Smooth muscle cell (in vitro differentiated cells): ENCODE results near the gene CXCR5. TPM values are rescaled to one million over a fixed set of nuclear protein-coding genes. Genes with fewer than 3 reads are reported as not detected.

Source experiments
- DNase-seq: peaks from one replicate; lab custom pipeline; 2025; ENCODE audit not compliant: unreplicated experiment; lab: John Stamatoyannopoulos, UW
- H2AFZ ChIP-seq: fragments of 200-600 bp; sonication (generic); 2 replicates; pipeline ENCODE4 v1.6.0; 2016; ENCODE audit warnings: antibody characterized with exemption, low read depth, mild to moderate bottlenecking
- H3F3A ChIP-seq: fragments of 200-600 bp; sonication (generic); 2 replicates; pipeline ENCODE4 v1.6.0; 2017; ENCODE audit warnings: antibody characterized with exemption, low read depth
- H3K27ac ChIP-seq: fragments of 200-600 bp; sonication (generic); 2 replicates; pipeline ENCODE4 v1.5.1; 2016; ENCODE audit warnings: low read depth, mild to moderate bottlenecking
- H3K27me3 ChIP-seq: fragments of 200-600 bp; sonication (generic); 2 replicates; pipeline ENCODE4 v1.6.1; 2016; ENCODE audit warnings: low read depth, mild to moderate bottlenecking
- H3K36me3 ChIP-seq: fragments of 200-600 bp; sonication (generic); 2 replicates; pipeline ENCODE4 v1.5.1; 2016; ENCODE audit warnings: low read depth
- H3K4me1 ChIP-seq: fragments of 200-600 bp; sonication (generic); 2 replicates; pipeline ENCODE4 v1.5.1; 2016; ENCODE audit warnings: low read depth
- H3K4me2 ChIP-seq: fragments of 200-600 bp; sonication (generic); 2 replicates; pipeline ENCODE4 v1.6.0; 2016; ENCODE audit warnings: mild to moderate bottlenecking
- H3K4me3 ChIP-seq: fragments of 200-600 bp; sonication (generic); 2 replicates; pipeline ENCODE4 v1.5.1; 2016; ENCODE audit warnings: mild to moderate bottlenecking
- H3K79me2 ChIP-seq: fragments of 200-600 bp; sonication (generic); 2 replicates; pipeline ENCODE4 v1.6.0; 2016; ENCODE audit warnings: low read depth, mild to moderate bottlenecking
- H3K9ac ChIP-seq: fragments of 200-600 bp; sonication (generic); 2 replicates; pipeline ENCODE4 v1.6.0; 2016; ENCODE audit warnings: low read depth
- H3K9me3 ChIP-seq: fragments of 200-600 bp; sonication (generic); replicated peaks from 2 replicates; pipeline ENCODE4 v1.5.1; 2016; ENCODE audit warnings: low read depth
- H4K20me1 ChIP-seq: fragments of 200-600 bp; sonication (generic); 2 replicates; pipeline ENCODE4 v1.6.0; 2016; ENCODE audit warnings: low read depth
- CTCF ChIP-seq: fragments of 200-600 bp; sonication (generic); IDR thresholded peaks from 2 replicates; pipeline ENCODE4 v1.5.1; 2017; ENCODE audit warnings: borderline replicate concordance, mild to moderate bottlenecking, antibody characterized with exemption; ENCODE audit not compliant: insufficient read depth, poor library complexity, severe bottlenecking
- WGBS: methylation state at CpG from one replicate; pipeline ENCODE4 v1.1.7; 2016; ENCODE audit warnings: low lambda C conversion rate; 5-methylcytosine and 5-hydroxymethylcytosine counted together
- polyA plus RNA-seq: library from polyadenylated mRNA; unstranded; fragments of >200 nt; fragmentation: Nextera tagmentation; extraction: Ambion mirVana; gene quantifications from 2 replicates; pipeline ENCODE4 v1.2.1, GENCODE V29; 2016
- total RNA-seq: library from RNA; depleted of rRNA; stranded (reverse); fragments of >200 nt; gene quantifications from 2 replicates; pipeline ENCODE4 v1.2.3, GENCODE V29; 2014

Gene CXCR5
- total and polyA plus RNA-seq, 2 experiments from 2014 or later: not detected

- H3K9me3 ChIP-seq: no peaks in the 10 kb centered on the region
- 86% methylated on average over 3 of the region's 3 CpGs for WGBS
- no peaks in the 10 kb centered on the region for H3F3A ChIP-seq
- no peak overlapping the region for H3K27ac ChIP-seq
- no peaks in the 10 kb centered on the region for H3K79me2 ChIP-seq
- H3K4me1 ChIP-seq: no peaks in the 10 kb centered on the region
- no peak for DNase-seq
- H3K4me2 ChIP-seq: no peak overlapping the region
- no peaks in the 10 kb centered on the region for H3K27me3 ChIP-seq
- TF ChIP-seq CTCF: no peak
- no peak overlapping the region for H3K4me3 ChIP-seq
- no peaks in the 10 kb centered on the region for H4K20me1 ChIP-seq
- no peak overlapping the region for H3K9ac ChIP-seq
- no peak overlapping the region for H2AFZ ChIP-seq
- no peaks in the 10 kb centered on the region for H3K36me3 ChIP-seq
These were observed 31.7 kb upstream of the CXCR5 start for GRCh38 chr11:118851970-118852369.

DNA sequence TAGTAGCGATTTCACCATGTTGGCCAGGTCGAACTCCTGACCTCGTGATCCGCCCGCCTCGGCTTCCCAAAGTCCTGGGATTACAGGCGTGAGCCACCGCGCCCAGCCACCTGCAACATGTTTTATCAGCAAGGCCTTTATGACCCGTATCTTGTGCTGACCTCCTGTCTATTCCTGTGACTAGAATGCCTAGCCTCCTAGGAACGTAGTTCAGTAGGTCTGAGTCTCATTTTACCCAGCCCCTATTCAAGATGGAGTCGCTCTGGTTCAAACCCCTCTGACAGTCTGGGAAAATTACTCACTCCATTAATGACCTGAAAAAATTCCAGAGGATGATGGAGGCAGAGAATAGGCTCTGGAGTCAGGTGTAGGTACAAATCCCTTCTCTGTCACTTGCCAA lies 30.0 kb upstream of the CXCR5 start:
- TF ChIP-seq CTCF: no peak
- Histone ChIP-seq H3K36me3 (no peaks in the 10 kb centered on the region), H3K27ac (no peak overlapping the region), H3K9me3 (no peaks in the 10 kb centered on the region), H4K20me1 (no peaks in the 10 kb centered on the region), H3K4me1 (no peaks in the 10 kb centered on the region), H3K9ac (no peak overlapping the region), H3K4me2 (no peak overlapping the region), H2AFZ (no peak overlapping the region), H3K27me3 (no peaks in the 10 kb centered on the region), H3F3A (no peaks in the 10 kb centered on the region), H3K79me2 (no peaks in the 10 kb centered on the region), H3K4me3 (no peak overlapping the region)
- WGBS: 95% methylated on average over 12 of the region's 12 CpGs
- DNase-seq: no peak

DNA sequence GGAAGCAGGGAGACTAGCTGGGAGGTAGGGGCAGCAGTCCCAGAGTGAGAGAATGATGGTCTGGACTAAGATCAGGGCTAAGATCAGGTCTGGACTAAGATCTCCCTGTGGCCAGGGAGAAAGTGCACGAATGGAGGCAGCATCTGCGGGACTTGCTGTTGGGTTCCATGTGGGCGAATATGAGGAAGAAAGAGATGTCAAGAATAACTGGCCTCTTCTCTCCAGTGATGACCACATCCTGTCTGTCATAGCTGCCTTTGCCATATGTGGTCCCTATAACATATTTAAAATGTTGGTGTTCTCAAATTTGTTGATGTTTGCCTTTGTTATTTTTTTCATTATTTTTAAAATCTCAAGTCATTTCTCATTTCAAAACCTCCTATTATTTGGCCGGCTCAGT lies 27.4 kb upstream of the CXCR5 start:
- H4K20me1 ChIP-seq: no peaks in the 10 kb centered on the region
- no peaks in the 10 kb centered on the region for H3F3A ChIP-seq
- H2AFZ ChIP-seq: no peak overlapping the region
- 90% methylated on average over 4 of the region's 4 CpGs for WGBS
- no peak for DNase-seq
- no peak overlapping the region for H3K4me3 ChIP-seq
- H3K9ac ChIP-seq: no peak overlapping the region
- H3K79me2 ChIP-seq: no peaks in the 10 kb centered on the region
- no peaks in the 10 kb centered on the region for H3K27me3 ChIP-seq
- H3K9me3 ChIP-seq: no peaks in the 10 kb centered on the region
- no peaks in the 10 kb centered on the region for H3K36me3 ChIP-seq
- no peaks in the 10 kb centered on the region for H3K4me1 ChIP-seq
- no peak for TF ChIP-seq CTCF
- H3K27ac ChIP-seq: no peak overlapping the region
- H3K4me2 ChIP-seq: no peak overlapping the region

DNA sequence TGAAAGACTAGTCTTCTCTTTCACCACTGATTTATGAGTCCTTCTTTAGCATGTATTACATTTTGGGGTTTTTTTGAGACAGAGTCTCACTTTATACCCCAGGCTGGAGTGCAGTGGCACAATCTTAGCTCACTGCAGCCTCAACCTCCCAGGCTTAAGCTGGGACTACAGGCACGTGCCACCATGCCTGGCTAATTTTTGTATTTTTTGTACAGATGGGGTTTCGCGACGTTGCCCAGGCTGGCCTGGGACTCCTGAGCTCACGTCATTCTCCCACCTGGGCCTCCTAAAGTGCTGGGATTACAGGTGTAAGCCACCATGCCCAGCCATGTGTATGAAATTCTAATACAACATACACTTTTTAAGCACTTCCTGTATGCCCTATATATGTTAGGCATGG lies 26.3 kb upstream of the CXCR5 start:
- WGBS: 87% methylated on average over 5 of the region's 5 CpGs
- Histone ChIP-seq H3K9ac (no peak overlapping the region), H3K27me3 (no peaks in the 10 kb centered on the region), H3K36me3 (no peaks in the 10 kb centered on the region), H2AFZ (no peak overlapping the region), H3K27ac (no peak overlapping the region), H3K4me2 (no peak overlapping the region), H4K20me1 (no peaks in the 10 kb centered on the region), H3K9me3 (no peaks in the 10 kb centered on the region), H3K79me2 (no peaks in the 10 kb centered on the region), H3F3A (no peaks in the 10 kb centered on the region), H3K4me1 (no peaks in the 10 kb centered on the region), H3K4me3 (no peak overlapping the region)
- TF ChIP-seq CTCF: no peak
- no peak for DNase-seq
